Anterior cingulate cortex (tissue), 58 donors: Measurements from ENCODE around the gene THAP12.
A peak's percentile ranks its signal among the peaks of the same experiment; 100 is the strongest.

Experiments
- DNase-seq, 58 donors: peaks; one replicate each; lab custom pipeline; 2025; lab: John Stamatoyannopoulos, UW

THAP12 gene

DNA sequence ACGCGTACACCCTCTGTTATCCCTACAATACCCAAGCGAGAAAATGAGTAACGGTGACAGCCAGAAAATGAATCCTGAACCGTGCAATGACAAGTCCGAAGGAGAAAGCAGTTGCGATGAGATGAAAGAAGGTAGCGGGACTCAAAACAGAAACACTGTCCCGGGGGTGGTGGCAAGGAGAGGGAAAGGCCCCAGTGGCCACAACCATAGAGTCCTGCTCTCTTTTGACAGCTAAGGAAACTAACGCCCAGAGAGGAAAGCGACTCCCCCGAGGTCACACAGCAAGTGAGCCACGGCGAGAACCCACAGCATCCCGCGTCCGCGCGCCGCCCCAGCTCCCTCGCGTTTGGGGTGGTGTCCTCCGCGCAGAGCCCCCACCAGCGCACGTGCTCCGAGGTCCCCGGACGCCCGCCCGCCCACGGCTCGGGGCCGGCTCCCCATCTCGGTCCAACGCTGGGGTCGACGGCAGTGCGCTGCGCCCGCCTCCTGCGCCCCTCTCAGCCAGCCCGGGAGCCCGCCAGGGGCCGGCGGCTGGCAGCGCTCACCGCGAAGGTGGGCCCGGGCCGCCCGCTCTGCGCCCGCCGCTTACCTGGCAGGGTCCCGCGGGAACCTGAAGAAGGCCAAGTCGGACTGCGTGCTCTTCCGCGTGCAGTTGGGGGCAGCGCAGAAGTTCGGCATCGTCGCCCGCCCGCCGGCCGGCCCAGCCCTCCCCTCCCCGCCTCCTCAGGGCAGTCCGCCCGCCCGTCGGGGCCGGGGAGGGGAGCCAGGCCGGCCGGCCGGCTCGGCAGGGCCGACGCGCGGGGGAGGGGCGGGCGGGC, 564 bp downstream of the THAP12 start:
- DNase-seq = peak in 26 of 58 donors; percentile 6 to 72 (median 40)

DNA sequence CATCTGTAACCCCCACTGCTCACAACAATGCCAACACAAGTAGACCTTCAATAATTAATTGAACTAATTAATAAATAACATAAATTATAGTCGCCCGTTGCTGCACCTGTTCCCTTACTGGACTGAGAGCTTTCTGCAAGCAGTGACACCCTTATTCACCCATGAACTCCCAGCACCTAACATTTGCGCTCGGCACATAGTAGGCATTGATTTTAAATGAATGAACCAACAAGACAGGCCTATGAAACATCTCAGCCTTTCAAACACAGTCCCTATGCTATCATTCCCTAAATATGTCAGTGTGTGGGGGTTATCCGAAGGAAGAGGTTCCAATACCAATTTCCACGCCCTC, 1.1 kb downstream of the THAP12 start:
- no peak for DNase-seq

DNA sequence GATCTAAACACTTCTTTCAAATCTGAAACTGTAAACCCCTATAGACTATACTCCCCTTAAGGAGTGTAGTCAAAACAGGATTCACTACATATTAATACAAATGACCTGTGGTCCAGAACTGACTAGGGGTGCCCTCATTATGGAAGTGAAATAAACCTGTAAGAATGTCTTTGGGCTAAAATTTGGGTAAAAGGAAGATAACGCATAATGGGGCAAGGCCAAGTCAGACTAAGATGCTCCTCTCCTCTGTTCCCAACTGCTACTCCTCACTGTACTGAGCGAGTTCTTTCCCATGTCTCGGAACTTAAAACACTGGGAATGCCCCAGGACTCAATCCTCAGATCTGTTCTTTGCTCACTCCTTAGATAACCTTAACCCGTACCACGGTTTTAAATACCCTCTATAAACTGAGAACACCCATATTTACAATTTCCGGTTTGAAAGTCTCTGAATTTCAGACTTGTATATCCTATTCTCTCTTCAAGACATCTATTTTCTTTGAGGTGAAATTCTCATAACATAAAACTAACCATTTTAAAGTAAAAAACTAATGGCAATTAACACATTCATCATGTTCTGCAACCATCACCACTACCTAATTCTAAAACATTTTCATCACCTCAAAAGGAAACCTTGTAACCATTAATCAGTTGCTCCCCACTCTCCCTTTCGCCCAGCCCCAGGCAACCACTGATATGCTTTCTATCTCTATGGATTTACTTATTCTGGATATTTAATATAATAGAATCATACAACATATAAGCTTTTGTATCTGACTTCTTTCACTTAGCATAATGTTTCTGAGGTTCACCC, 4.0 kb downstream of the THAP12 start:
- DNase-seq = no peak

DNA sequence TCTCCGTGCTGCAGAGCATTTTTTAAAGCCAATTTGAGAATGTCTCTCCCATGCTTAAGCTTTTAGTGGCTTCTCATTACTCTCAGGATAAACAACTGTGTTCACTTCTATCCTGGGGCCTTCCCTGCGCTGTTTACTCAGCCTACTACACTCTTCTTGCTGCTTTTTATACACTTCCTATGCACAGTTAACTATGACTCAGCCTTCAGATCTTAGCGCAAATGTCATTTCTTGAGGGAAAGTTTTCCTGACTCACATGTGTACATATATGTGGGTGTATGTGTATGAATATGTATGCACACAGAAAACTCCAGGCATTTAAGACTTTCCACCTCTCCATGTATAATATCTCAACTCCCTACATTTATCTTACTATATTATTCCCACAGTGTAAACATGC, 9.8 kb downstream of the THAP12 start:
- DNase-seq = peak in 1 of 58 donors; percentile 7

DNA sequence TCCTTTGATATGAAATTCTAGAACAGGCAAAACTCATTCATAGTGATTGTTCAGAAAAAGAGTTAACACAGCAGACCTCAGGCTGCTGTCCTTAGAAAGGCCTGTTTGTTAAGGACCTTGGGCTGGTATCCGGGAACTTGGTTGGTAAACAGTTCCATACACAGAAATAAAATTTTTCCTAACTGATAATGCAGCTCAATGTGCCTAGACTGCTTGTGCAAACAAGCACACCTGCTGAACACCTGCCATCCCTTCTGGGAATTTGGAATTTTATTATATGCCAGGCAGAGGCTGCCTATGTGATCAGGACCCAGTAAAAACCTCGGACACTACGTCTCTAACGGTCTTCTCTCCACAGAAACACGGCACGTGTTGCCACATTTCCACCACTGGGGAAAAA, 11.5 kb downstream of the THAP12 start:
- DNase-seq = no peak

DNA sequence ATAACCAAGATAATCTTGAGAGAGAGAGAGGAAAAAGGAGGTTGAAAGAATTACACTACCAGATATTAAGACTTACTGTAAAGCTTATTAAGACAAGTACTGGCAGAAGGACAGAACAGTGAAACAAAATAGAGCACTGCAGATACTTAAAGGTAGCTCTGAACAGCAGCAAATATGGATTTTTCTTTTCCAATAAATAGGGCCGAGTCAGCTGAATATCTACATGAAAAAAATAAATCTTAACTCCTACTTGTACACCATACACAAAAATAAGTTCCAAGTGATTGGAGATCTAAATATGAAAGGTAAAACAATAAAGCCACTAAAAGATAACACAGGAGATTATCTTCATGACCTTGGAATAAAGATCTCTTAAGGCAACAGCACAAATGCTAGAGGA, 12.4 kb downstream of the THAP12 start:
- DNase-seq = no peak

DNA sequence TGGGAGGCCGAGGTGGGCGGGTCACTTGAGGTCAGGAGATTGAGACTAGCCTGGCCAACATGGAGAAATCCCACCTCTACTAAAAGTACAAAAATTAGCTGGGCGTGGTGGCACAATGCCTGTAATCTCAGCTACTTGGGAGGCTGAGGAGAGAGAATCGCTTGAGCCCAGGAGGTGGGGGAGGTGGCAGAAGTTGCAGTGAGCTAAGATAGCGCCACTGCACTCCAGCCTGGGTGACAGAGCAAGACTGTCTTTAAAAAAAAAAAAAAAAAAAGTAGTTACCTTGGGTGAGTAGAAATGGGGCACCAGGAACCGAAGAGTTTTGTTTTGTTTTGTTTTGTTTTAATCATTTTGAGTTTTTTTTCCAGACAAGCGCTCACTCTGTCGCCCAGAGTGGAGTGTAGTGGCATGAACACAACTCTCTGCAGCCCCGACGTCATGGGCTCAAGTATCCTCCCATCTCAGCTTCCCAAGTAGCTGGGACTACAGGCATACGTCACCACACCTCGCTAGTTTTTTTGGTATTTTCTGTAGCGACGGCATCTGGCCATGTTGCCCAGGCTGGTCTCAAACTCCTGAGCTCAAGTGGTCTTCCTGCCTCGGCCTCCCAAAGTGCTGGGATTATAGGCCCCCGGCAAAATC, 15.8 kb downstream of the THAP12 start:
- DNase-seq = no peak

DNA sequence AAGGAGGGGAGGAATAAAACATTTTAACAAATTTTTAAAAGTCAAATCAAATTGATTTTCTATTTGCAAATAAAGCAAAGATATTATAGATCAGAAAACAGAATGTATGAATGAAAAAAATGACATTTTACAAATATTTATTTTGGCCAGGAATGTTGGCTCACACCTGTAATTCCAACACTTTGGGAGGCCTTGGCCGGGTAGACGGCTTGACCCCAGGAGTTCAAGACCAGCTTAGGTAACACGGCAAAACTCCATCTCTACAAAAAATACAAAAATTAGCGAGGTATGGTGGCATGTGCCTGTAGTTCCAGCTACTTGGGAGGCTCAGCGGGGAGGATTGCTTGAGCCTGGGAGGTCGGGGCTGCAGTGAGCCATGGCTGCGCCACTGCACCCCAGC, 18.2 kb downstream of the THAP12 start:
- no peak for DNase-seq

DNA sequence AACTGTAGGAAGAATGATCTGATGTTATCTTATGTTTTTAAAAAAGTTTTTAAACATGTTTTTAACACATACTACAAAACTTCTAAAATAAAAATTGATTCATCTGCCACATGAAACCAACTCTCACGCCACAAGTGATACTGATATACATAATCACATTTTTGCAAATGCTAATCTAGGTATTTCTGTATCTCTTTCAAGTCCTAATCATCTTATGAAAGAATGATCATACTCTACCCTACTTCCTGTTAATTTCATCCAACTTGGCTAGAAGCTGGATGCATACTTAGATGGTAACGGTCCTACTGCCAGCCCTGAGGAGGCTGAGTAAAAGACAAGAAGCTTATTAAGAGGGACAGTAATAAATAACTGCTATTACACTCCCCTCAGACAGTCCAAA, 19.2 kb downstream of the THAP12 start:
- no peak for DNase-seq

DNA sequence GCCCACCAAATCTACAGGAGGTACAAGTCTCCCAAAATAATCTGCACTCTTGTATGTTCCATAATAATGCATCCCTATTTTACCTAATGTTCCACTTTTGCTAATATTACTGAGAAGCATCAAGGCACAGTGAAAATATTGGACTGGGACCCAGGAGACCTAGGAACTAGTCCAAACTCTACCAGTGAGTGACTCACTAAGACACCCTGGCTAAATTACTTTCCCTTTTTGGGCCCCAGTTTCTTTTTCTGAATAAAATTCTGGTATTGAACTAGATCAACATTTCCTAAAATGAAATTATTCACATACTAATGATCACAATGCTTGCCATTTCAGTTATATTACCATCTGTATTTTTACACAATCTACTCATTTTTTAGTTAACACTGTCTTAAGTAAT, 19.6 kb downstream of the THAP12 start:
- no peak for DNase-seq

DNA sequence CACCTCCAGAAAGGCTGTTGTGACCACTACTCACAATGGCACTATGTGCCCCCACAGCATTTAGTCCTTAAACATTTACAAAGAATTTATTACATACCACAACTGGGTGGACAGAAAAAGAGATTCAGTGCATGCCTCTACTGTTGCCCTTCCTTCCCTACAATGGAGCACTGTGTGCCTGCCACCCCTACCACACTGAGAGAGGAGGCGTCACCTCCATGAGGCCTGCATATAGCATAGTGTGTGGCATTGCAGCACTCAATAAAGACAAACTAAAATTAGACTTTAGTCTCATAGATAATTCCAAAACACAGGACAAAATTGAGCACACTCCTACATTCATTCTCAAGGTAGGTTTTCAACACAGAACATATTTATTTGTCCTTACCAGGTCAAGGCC, 25.8 kb downstream of the THAP12 start:
- DNase-seq = peak in 8 of 58 donors; percentile 2 to 26 (median 8)

DNA sequence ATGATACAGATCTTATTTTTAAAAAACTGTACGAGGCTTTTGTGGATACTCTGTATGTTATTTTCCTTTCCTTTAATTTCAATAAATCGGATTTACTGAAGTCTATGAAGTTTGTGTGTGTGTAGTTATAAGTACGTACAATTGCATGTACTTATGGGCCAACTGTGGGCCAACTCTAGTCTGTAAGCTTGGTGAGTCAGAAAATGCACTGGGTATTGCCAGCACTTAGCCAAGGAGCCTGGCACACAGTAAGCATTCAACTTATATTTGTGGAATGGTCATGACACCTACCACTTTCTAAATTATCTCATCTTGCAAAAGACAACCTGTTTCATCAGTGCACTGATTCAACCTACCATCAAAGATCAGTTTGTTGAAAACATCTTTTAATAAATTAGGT, 32.6 kb downstream of the THAP12 start:
- DNase-seq = no peak

DNA sequence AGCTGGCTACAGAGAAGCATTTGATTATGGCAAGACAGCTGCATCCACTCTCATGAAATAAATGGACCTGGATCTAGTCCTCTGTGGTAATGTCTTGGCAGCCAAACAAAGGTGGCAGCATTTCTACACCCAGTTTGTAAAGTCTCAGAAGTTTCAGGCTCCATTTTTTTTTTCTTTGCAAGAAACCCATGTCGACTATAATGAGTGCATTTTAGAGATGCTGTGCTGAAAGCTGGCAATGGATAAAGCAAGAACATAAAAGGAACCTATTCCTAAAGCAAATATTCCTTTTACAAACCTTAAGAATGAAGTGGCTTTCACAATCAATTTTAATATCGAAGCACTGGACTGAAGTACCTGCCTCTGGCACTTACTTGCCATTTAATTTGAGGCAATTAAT, 33.5 kb downstream of the THAP12 start:
- DNase-seq = no peak

DNA sequence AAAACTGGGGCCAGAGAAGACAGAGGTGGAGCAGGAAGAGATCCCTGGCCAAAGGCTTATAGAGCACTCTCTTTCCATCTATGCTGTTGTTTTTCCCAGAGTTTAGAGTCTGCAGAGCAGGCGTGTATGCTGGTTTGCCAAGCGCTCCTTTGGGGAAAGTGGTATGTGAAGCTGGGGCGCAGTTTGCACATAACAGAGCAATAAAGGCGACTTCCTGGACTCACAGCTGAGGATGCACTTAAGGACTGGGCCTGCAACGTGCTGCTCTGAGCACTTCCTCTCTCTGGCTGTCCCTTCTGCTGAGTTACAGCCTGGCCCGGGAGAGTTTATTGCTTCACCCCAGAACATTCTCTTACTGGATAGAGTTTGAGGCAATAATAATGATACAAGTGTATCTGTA, 41.7 kb downstream of the THAP12 start:
- DNase-seq = no peak

DNA sequence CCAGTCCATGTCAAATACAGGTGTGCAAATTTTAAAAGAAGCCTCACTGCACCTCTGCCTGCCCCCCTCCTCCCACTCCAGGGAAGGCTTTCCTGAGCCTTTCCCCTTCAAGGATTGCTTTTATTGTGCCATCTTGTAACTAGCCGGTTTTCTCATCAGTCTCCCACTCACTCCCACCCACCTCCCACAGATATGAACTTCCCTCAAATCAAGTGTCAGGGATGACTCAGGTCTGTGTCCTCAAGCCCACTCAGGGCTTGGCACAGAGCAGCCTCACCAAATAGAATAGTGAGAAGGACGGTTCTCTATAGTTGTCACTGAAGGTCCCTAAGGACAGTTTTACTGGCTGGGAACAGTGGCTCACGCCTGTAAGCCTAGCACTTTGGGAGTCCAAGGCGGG, 43.0 kb downstream of the THAP12 start:
- DNase-seq = no peak

DNA sequence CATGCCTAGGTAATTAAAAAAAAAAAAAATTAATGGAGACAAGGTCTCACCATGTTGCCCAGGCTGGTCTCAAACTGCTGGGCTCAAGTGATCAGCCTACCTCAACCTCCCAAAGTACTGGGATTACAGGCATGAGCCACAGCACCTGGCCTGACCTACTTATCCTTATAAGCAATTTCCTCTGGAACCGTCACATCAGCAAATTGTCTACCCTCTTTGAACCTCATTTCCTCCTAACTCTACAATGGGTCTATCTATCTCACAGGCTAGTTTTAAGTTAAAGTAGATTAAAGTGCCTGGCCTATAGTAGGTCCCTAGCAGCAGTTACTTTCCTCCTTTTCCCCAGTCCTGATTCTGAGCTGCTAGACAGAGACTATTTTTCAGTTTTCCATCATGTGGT, 43.5 kb downstream of the THAP12 start:
- DNase-seq = no peak

DNA sequence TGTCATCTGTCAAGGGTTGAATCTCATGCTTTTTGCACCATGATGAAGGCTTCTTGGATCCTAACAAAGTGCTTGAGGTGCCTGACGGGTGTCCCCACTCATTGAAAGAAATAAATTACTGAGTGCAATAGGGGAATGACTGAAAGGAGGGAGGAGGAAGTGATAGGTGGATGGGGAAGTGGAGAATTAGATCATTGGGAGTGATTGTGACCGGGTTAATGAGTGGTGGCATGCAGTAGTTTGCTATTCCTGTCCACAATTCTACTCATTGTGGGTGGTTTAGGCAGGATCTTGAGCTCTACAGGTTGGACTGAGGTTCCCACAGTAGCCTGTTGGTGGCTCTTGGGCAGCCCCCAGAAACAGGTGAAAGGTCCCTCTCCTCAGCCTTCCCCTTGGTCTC, 44.3 kb downstream of the THAP12 start:
- no peak for DNase-seq

DNA sequence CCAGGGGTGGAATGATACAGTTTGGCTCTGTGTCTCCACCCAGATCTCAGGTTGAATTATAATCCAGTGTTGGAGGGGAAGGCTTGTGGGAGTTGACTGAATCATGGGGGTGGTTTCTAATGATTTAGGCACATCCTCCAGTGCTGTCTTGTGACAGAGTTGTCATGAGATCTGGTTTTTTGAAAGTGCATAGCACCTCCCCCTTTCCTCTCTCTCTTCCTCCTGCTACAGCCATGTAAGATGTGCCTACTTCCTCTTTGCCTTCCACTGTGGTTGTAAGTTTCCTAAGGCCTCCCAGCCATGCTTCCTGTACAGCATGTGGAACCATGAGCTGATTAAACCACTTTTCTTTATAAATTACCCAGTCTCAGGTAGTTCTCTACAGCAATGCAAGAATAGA, 45.1 kb downstream of the THAP12 start:
- no peak for DNase-seq

DNA sequence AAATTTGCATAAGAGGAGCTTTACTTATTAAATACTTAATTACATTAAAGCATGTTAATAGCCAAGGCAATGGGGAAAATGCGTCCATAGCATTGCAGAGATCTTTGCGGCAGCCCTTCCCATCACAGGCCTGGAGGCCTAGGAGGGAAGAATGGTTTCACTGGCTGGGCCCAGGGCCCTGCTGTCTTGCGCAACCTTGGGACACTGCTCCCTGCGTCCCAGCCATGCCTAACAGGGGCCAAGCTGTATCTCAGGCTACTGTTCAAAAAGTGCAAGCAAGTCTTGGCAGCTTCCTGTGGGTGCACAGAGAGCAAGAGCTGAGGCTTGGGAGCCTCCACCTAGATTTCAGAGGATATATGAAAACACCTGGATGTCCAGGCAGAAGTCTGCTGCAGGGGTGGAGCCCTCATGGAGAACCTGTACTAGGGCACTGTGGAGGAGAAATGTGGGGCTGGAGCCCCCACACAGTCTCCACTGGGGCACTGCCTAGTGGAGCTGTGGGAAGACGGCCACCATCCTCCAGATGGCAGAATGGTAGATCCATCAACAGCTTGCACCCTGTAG, 46.0 kb downstream of the THAP12 start:
- no peak for DNase-seq

DNA sequence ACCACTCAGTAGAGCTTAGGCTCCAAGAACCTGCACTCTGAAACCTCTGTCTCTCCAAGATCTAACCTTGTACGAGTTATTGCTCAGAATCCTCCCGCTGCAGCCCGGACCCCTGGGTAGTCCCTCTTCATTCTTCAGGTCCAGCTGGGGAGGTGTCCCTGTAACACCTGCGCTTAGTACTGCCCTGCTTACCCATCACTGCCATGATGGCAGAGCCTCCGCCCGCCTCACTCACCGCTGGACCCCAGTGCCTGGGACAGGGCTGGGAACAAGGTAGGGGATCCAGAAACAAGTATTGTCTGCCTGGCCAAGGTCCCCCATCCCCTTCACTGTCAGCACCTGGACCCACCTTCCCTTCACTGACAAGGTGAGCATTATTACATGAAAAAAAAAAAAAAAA, 50.3 kb downstream of the THAP12 start:
- DNase-seq = no peak

DNA sequence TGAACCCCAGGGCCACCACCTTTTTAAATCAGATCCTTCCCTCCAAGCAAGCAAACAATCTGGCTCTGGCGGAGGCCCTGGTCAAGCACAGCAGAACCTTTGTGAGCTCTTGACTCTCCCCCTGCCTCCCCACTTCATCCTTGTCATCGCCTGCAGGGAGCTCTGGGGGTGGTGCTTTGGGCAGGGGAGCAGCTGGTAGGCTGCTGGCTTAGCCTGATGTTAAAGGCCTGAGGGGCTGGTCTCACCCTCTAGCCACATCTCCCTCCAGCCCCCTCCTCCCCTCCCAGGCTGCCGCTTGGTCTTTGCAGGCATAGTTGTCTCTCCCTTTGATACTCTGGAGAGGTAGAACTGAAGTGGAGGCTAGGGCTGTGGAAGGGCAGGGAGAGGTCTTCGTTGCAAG, 50.9 kb downstream of the THAP12 start:
- no peak for DNase-seq
